H1 (cell line): ENCODE results near the gene RPS6KA4. TPM values are rescaled to one million over a fixed set of nuclear protein-coding genes. Genes with fewer than 3 reads are reported as not detected.

Experiments used
- BRCA1 ChIP-seq: IDR thresholded peaks from 2 replicates; pipeline ENCODE4 v1.6.1; 2012; ENCODE audit warnings: low read depth, low read length, improper control_type of control experiment
- E2F6 ChIP-seq: IDR thresholded peaks from 2 replicates; pipeline ENCODE4 v1.6.1; 2012; ENCODE audit warnings: inconsistent platforms
- GABPA ChIP-seq: IDR thresholded peaks from 2 replicates; pipeline ENCODE4 v1.6.1; 2011; ENCODE audit warnings: mild to moderate bottlenecking, low read length, moderate library complexity, borderline replicate concordance; ENCODE audit not compliant: insufficient read depth
- HDAC6 ChIP-seq: IDR thresholded peaks from one replicate; pipeline ENCODE4 v1.7.1; 2012; ENCODE audit warnings: low read depth, mild to moderate bottlenecking, inconsistent platforms, low read length, moderate library complexity
- KDM4A ChIP-seq: IDR thresholded peaks from one replicate; pipeline ENCODE4 v1.7.1; 2012; ENCODE audit warnings: low read depth, mild to moderate bottlenecking, moderate library complexity, low read length, inconsistent platforms; ENCODE audit not compliant: severe bottlenecking
- RNF2 ChIP-seq: fragments of 200-900, 300-1000 bp; sonication (generic); IDR thresholded peaks from 2 replicates; pipeline ENCODE4 v1.7.1; 2016; ENCODE audit warnings: borderline replicate concordance, low read depth, mild to moderate bottlenecking, antibody characterized with exemption, low read length; ENCODE audit not compliant: poor library complexity, severe bottlenecking; ENCODE audit errors: missing control alignments
- polyA plus RNA-seq, 7 experiments: library from polyadenylated mRNA; depleted of rRNA in 3 of 7; stranded (reverse) in 5 of 7; unstranded in 2 of 7; fragments of >200 nt in 5 of 7; fragments of 200-250 nt in 2 of 7; gene quantifications; 1 replicate in 5 of 7; 2 replicates in 1 of 7; 4 replicates in 1 of 7; pipeline versions ENCODE4 v1.2.1 to v1.2.3, GENCODE V29; 2011 to 2013; ENCODE audit warnings: missing spikeins in 2 of 7, mixed read lengths in 2 of 7
- total RNA-seq: library from RNA; stranded (reverse); fragmentation: NEBNext Ultra II Directional; extraction: Animal tissue kit (Norgen Biotek cat#: 25700); gene quantifications from 2 replicates; pipeline ENCODE4 v1.2.1, GENCODE V29; 2021

The RPS6KA4 gene
- total and polyA plus RNA-seq, 2 of the 8 experiments (the other 6 are each of a cell fraction or from before 2014, with no cell fraction given) = 8.2 to 12.6 TPM

- TF ChIP-seq GABPA (no peak), HDAC6 (no peak), E2F6 (no peak), BRCA1 (no peak), RNF2 (no peak), KDM4A (no peak)
- TF ChIP-seq, all 59 proteins: peak for 0
These were observed 25.2 kb downstream of the RPS6KA4 start (continued) for GRCh38 chr11:64384028-64384737.
